ENCODE measurements around the gene ENO4.

DNA sequence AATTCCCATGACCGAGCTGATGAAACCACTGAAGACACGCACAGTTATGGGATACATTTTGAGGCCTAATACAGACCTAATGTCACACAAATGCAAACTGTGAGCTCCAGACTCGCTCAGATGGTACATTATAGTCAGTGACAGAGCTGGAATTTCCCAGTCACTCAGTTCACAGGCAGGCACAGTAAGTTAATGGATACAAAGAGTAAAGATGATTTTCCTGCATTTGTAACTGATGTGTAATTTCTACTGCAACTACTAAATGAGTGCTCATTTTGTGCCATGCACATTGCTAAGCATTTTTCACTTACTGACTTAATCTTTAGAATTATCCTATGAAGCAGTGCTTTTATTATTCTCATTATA lies 56.5 kb downstream of the ENO4 start:
- TF ChIP-seq POLR2AphosphoS5 (IDR thresholded peaks at IDR 0.05) = no peak
- no peak for TF ChIP-seq POLR2A (IDR thresholded peaks at IDR 0.05; ENCODE audit: low read depth)
- TF ChIP-seq, protein P1, sequence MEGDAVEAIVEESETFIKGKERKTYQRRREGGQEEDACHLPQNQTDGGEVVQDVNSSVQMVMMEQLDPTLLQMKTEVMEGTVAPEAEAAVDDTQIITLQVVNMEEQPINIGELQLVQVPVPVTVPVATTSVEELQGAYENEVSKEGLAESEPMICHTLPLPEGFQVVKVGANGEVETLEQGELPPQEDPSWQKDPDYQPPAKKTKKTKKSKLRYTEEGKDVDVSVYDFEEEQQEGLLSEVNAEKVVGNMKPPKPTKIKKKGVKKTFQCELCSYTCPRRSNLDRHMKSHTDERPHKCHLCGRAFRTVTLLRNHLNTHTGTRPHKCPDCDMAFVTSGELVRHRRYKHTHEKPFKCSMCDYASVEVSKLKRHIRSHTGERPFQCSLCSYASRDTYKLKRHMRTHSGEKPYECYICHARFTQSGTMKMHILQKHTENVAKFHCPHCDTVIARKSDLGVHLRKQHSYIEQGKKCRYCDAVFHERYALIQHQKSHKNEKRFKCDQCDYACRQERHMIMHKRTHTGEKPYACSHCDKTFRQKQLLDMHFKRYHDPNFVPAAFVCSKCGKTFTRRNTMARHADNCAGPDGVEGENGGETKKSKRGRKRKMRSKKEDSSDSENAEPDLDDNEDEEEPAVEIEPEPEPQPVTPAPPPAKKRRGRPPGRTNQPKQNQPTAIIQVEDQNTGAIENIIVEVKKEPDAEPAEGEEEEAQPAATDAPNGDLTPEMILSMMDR (IDR thresholded peaks at IDR 0.05) = no peak
